HG03354 (cell line): ENCODE data around the gene CCNI2.
A peak's percentile ranks its signal among the peaks of the same experiment; 100 is the strongest.
"Not testable (repeated sequence)": the region's sequence is repeated elsewhere in the genome, so short reads cannot be mapped to it uniquely, and the experiment has no call there.

Experiments
- ATAC-seq: cut with Tn5 transposase; IDR thresholded peaks from one replicate; pipeline ENCODE4 v1.9.1; 2021; ENCODE audit warnings: mild to moderate bottlenecking; ENCODE audit not compliant: unreplicated experiment, poor library complexity, severe bottlenecking

The CCNI2 gene

GRCh38 chr5:132776938-132777208 lies 29.6 kb downstream of the CCNI2 start:
- ATAC-seq: no peak

DNA sequence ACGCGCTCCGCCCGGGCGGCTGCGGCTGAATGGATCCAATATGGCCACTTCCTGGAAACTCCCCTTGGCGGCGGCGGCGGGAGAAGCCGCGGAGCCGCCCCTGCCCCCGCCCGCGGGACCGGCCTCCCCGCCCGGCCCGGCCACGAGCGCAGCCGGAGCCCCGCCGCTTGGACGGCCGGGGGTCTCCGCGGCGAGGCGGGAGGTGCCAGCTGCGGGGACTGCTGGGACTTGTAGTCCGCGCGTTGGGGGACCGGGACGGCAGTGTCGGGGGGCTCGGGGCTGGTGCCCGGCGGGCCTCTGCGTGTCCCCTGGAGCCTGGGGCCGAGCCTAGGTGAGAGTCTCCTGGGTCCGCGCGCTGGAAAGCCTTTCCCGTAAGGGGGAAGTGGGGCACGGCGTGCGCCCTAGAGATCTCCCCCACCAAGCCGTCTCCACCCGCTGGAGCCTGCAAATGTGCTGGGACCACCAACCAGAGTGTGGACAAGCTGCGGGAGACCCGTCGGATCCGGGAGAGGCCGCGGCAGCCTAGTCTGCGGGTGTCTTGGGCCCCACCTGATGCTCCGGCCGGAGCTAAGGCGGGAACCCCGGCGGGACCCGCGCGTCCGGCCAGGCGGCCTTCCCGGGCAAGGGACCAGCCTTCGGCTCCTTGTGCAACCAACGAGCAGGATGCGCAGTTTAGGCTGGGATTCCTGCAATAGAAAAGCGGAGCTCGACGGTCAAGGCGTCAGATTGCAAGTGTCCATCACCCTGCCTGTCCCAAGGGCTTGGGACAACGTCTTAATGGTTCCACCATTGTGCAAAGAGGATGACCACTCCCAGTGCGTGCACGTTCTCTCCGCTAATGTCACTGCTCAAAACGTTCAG lies 30.2 kb downstream of the CCNI2 start, which contains the start of gene SEPTIN8:
SEPTIN8 (minus strand) TSS at position 31 of the 861 bp plus-strand sequence. CDS start 102 bp downstream, outside the sequence.
- ATAC-seq: peak; percentile 68

DNA sequence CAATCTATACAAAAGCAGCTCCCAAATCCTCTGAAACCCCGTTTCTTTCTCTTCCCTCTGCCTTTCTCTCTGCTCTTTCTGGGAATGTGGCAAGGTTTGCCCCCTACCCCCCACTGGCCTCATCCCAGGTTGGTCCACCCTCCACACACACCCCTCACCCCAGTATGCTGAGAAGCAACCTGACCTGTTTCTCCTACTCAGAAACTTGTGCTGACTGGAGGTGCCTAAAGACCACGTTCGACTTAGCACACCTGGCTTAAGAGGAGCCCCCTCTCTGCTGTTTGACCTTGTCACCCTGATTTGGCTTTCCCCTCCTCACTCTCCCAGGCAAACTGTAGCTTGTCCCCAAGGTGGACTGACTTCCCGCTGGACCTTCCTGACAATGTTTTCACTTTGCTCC lies 30.9 kb downstream of the CCNI2 start:
- no peak for ATAC-seq

GRCh38 chr5:132778856-132779255 lies 31.6 kb downstream of the CCNI2 start:
- no peak for ATAC-seq

- no peak for ATAC-seq
Measured at GRCh38 chr5:132779961-132780360, 32.7 kb downstream of the CCNI2 start.

DNA sequence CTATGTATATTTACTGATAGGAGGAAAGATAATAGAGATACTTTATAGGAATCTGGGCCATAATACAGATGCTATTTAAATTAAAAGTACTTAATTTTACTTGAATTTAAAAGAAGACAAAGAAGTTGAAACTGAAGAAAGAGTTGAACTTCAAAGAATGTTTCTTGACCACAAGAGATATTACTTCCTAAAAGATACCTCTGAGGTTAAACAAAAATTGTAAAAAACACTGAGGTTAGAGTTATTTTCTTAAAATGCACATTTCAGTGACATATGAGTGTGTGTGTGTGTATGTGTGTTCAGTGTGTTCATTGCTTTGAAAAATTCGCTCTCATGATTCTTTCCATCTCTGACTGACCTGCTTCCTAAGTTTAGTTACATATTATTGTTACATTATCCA lies 33.4 kb downstream of the CCNI2 start:
- ATAC-seq: no peak

- ATAC-seq: no peak
Measured at GRCh38 chr5:132781029-132781428, 33.8 kb downstream of the CCNI2 start.

GRCh38 chr5:132782101-132782500 lies 34.9 kb downstream of the CCNI2 start:
- ATAC-seq: no peak

DNA sequence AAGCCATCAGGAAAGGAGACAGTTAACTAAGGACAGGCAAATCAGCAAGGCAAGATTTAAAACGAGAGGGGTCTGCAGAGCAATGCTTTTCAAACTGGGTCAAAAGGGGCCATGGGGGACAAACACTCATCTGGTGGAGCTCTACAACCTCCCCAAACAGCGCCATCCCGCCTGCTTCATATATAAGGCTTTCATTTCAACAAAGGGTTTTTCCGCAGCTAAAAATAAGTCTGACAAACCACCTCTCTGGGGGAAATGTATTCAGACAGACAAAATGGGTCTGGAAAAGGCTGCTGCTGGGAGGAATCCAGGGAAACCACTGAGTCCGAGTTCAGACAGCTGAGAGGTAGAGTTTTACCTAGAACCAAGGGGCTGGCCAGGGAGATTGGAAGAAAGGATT lies 38.1 kb downstream of the CCNI2 start:
- no peak for ATAC-seq

DNA sequence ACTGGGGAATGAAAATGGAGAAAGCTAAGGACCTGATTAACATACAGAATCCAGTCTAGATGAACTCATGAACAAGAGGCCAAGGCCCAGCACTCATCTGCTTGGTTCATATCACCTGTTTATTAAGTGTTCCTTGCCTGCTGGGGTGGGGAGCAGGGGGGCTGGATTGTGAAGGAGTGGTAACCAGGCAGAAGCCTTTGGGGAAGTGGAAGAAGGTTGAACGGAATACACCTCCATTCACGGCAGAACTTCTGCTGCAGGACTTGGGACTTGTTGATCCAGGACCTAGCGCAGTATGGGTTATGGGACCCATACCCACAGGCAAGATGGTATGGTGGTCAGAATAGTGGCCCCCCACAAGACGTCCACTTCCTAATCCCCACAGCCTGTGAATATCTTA lies 38.6 kb downstream of the CCNI2 start:
- no peak for ATAC-seq

- ATAC-seq: no peak
Measured at GRCh38 chr5:132787076-132787475, 39.9 kb downstream of the CCNI2 start.

DNA sequence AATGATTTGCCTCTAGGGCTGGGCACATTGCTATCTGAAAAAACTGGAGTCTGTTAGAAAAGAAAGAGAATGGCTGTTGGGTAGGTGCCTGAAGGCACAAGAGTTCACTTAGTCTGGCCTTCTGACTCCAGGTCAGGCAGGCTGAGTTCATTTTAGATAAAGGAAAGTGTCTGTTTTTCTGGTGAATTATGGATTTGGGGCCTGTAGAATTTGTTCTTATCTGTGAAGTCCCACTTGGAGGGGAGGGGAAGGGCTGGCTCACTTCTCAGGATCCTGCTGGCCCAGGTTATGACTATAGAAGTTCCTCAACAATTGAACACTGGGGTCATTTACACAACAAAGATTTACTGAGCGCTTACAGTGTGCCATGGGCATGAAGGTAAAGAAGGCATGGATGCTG lies 41.3 kb downstream of the CCNI2 start:
- ATAC-seq: no peak

DNA sequence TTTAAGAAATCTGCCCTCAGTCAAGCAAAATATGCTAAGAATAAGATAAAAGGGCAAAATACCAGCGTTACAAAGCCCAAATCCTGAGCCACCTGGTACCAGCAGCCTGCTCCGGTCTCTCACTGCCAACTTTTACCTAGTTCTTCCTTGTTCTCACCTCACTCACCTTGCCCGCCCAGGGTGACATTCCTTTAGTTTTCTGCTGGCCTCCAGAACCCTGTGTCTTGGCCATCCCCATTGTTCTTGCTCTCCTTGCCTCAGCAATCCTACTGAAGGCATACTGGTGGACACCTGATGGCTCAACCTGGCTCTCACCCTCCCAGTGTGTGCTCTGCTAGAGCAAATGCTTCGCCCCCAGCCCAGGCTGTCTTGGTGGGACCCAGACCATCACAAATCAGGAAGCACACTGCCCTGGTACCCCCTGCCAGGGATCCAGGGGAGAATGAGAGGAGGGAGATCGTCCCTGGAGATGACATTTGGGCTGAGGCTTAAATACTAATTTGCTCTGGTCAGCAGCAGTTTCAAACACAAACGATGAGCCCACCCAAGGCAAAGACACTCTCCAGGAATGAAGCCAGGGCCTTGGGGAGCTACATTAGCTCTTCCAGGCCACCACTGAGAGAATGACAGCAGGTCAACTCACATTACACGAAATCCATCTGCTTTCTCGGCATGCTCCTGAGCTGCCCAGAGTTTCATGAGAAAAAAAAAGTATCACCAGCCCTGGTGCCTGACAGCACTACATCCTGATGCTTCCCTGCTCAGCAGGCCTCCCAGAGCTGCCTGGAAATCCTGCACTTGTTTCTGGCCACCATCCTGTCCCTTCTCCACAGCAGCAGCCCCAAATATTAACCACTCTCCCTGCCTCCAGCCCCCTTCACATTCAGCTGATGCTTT lies 42.0 kb downstream of the CCNI2 start:
- no peak for ATAC-seq

- no peak for ATAC-seq
Measured at GRCh38 chr5:132790201-132790865, 43.1 kb downstream of the CCNI2 start.

DNA sequence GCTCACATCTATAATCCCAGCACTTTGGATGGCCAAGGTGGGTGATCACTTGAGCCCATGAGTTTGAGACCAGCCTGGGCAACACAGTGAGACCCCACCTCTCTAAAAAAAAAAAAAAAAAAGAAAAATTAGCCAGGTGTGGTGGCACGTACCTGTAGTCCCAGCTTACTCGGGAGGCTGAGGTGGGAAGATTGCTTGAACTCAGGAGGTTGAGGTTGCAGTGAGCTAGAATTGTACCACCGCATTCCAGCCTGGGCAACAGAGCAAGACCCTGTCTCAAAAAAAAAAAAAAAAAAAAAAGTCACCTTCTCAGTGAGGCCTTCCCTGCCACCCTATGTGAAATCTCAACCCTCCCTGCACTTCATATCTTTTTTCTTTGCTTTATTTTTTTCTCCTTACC lies 43.8 kb downstream of the CCNI2 start:
- no peak for ATAC-seq

GRCh38 chr5:132797651-132798050 lies 50.4 kb downstream of the CCNI2 start:
- ATAC-seq: no peak

GRCh38 chr5:132799392-132799791 lies 52.2 kb downstream of the CCNI2 start:
- ATAC-seq: no peak

DNA sequence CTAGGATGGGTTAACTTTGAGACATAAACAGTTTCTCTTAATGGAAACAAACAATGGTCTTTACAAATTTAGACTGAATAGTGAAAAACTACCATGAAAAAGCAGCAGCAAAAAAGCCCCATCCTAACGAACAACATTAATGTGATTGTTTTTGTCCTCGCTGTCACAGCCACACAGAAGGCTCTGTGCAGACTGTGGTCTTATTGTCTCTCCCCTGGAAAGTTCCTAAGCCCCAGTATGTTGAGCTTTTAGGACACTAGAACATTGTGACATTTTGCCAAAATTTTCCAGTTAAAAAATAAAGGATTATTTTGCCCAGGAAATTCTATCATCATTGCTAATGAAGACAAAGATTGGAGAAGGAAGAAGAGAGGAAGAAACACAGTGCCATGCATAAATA lies 53.3 kb downstream of the CCNI2 start:
- ATAC-seq: no peak

DNA sequence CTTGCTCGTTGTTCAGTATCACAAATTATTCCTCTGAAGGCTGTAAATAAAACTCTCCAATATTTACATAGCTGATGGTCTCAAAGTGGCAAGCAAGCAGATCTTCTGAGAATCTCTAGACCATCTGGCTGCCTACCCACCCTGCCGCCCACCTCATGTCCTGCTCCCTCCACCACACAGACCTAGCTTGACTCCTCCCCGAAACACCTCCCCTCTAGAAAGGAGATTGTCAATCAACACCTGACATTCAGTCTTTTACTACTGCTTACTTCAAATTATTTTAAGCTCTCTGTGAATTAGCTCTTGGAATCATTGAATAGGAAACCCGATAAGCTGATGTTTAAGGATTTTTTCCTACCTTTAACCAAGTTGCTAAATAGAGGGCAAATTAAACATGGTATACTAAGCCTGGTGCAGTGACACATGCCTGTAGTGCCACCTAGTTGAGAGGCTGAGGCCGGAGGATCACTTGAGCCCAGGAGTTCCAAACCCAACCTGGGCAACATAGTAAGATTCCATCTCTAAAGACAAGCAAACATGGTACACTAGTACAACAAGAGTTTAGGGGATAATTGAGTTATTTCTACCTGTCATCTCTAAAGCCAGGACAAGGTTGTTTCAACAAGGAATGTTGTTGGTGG lies 54.9 kb downstream of the CCNI2 start:
- ATAC-seq: no peak

DNA sequence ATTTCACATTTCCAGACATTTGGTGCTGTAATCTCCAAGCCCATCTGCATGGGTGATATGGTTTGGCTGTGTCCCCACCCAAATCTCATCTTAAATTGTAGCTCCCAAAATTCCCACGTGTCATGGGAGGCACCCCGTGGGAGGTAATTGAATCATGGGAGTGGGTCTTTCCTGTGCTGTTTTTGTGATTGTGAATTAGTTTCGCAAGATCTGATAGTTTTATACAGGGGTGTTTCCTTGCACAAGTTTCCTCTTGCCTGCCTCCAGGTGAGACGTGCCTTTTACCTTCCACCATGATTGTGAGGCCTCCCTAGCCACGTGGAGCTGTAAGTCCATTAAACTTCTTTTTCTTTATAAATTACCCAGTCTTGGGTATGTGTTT lies 55.5 kb downstream of the CCNI2 start:
- ATAC-seq: not testable (repeated sequence)
